SK-N-SH treated with all-trans-retinoic acid at 6 μM for 48 hours (cell line): ENCODE measurements around the gene PHF2.

Experiments
- ARNTL ChIP-seq: fragments of 450-650 bp; formaldehyde crosslinking; IDR thresholded peaks from 2 replicates; pipeline ENCODE4 v1.5.0; 2020; ENCODE audit warnings: low read depth, mild to moderate bottlenecking, moderate library complexity, borderline replicate concordance
- OSR1 ChIP-seq: fragments of 250-450 bp; sonication (Bioruptor Pico); IDR thresholded peaks from 2 replicates; pipeline ENCODE4 v1.8.0; 2022; ENCODE audit warnings: moderate library complexity, mild to moderate bottlenecking, inconsistent platforms
- PPARA ChIP-seq: fragments of 250-450 bp; sonication (Bioruptor Pico); IDR thresholded peaks from 2 replicates; pipeline ENCODE4 v1.5.0; 2020; ENCODE audit warnings: mild to moderate bottlenecking, borderline replicate concordance
- TCF4 ChIP-seq: fragments of 250-450 bp; sonication (Bioruptor Pico); IDR thresholded peaks from 2 replicates; pipeline ENCODE4 v1.8.0; 2021; ENCODE audit warnings: mild to moderate bottlenecking, moderate library complexity, borderline replicate concordance
- TOX ChIP-seq: fragments of 250-450 bp; sonication (Bioruptor Pico); IDR thresholded peaks from 2 replicates; pipeline ENCODE4 v1.8.0; 2021; ENCODE audit warnings: mild to moderate bottlenecking, moderate library complexity, borderline replicate concordance

GRCh38 chr9:93601666-93602065 is 25.3 kb downstream of the PHF2 start:
- no peak for TF ChIP-seq TCF4
- TF ChIP-seq OSR1, result no peak
- no peak for TF ChIP-seq TOX (CRISPR knock-in tag)
- TF ChIP-seq ARNTL, result no peak
- TF ChIP-seq PPARA (CRISPR knock-in tag), result no peak
